Endodermal cell (in vitro differentiated cells): ENCODE measurements around the gene CHRDL2. TPM values are rescaled to one million over a fixed set of nuclear protein-coding genes. Genes with fewer than 3 reads are reported as not detected.

Source experiments
- DNase-seq: peaks from one replicate; pipeline ENCODE4 v3.0.0-alpha.2; 2017
- H3K27ac ChIP-seq: 2 replicates; pipeline ENCODE4 v1.5.1; 2013; ENCODE audit warnings: mild to moderate bottlenecking, low read depth, low read length, moderate library complexity
- H3K27me3 ChIP-seq: 2 replicates; pipeline ENCODE4 v1.6.1; 2013; ENCODE audit warnings: mild to moderate bottlenecking, low read length, moderate library complexity; ENCODE audit not compliant: insufficient read depth, control insufficient read depth, poor library complexity, severe bottlenecking
- H3K36me3 ChIP-seq: 2 replicates; pipeline ENCODE4 v1.7.0; 2013; ENCODE audit warnings: mild to moderate bottlenecking, low read length, moderate library complexity; ENCODE audit not compliant: control insufficient read depth, insufficient read depth
- H3K4me1 ChIP-seq: one replicate; pipeline ENCODE4 v1.7.0; 2013; ENCODE audit warnings: low read length; ENCODE audit not compliant: control insufficient read depth, insufficient read depth
- H3K4me3 ChIP-seq: 2 replicates; pipeline ENCODE4 v1.5.1; 2013; ENCODE audit warnings: mild to moderate bottlenecking, low read length, moderate library complexity
- H3K9ac ChIP-seq: 2 replicates; pipeline ENCODE4 v1.6.1; 2013; ENCODE audit warnings: mild to moderate bottlenecking, low read length, moderate library complexity; ENCODE audit not compliant: poor library complexity, severe bottlenecking; ENCODE audit errors: extremely low read depth
- H3K9me3 ChIP-seq: 2 replicates; pipeline ENCODE4 v1.6.1; 2013; ENCODE audit warnings: mild to moderate bottlenecking, low read length, moderate library complexity; ENCODE audit not compliant: control insufficient read depth
- H3K27ac Mint-ChIP-seq: 2 replicates; pipeline ENCODE4 v1.8.0; 2020; ENCODE audit warnings: mixed read lengths
- H3K27me3 Mint-ChIP-seq: 2 replicates; pipeline ENCODE4 v1.8.0; 2021; ENCODE audit warnings: mild to moderate bottlenecking, mixed read lengths; ENCODE audit not compliant: insufficient read depth
- H3K36me3 Mint-ChIP-seq: 2 replicates; pipeline ENCODE4 v1.8.0; 2020; ENCODE audit warnings: low read depth, mixed read lengths
- H3K4me1 Mint-ChIP-seq: 2 replicates; pipeline ENCODE4 v1.8.0; 2020; ENCODE audit warnings: mixed read lengths
- H3K4me3 Mint-ChIP-seq: 2 replicates; pipeline ENCODE4 v1.8.0; 2020; ENCODE audit warnings: mild to moderate bottlenecking, moderate library complexity, mixed read lengths
- H3K9me3 Mint-ChIP-seq: 2 replicates; pipeline ENCODE4 v1.8.0; 2020; ENCODE audit warnings: mild to moderate bottlenecking, mixed read lengths
- CTCF ChIP-seq: fragments of 200-600 bp; sonication (generic); conservative IDR thresholded peaks from 2 replicates; pipeline ENCODE4 v1.5.0; 2021; ENCODE audit warnings: antibody characterized with exemption, mild to moderate bottlenecking
- WGBS, 2 experiments: methylation state at CpG; one replicate each; pipeline versions ENCODE4 v1.1.5 to v1.1.7; 2013; ENCODE audit warnings: missing lambda C conversion rate in 2 of 2, mixed read lengths in 1 of 2; ENCODE audit not compliant: insufficient coverage in 1 of 2, insufficient read length in 1 of 2; 5-methylcytosine and 5-hydroxymethylcytosine counted together
- total RNA-seq, 2 donors: library from RNA; stranded (reverse); fragmentation: NEBNext Ultra II Directional in 1 of 2; extraction: Animal tissue kit (Norgen Biotek cat#: 25700) in 1 of 2; gene quantifications; 2 replicates in 1 of 2; 3 replicates in 1 of 2; pipeline ENCODE4 v1.2.1, GENCODE V29; 2021

Gene CHRDL2
- total RNA-seq, 2 donors from 2014 or later: 0.44 to 1.2 TPM

- H3K27ac Mint-ChIP-seq: no peak overlapping the region
- peaks cover 42% of the 10 kb centered on the region for H3K36me3 Mint-ChIP-seq
- no peak overlapping the region for H3K4me3 Mint-ChIP-seq
- no peaks in the 10 kb centered on the region for H3K27me3 Mint-ChIP-seq
- no peaks in the 10 kb centered on the region for H3K4me1 Mint-ChIP-seq
- Histone ChIP-seq H3K9me3 (peaks cover 24% of the 10 kb centered on the region), H3K27ac (no peak overlapping the region), H3K36me3 (peaks cover 19% of the 10 kb centered on the region), H3K27me3 (no peaks in the 10 kb centered on the region), H3K4me1 (no peaks in the 10 kb centered on the region), H3K9ac (no peak overlapping the region), H3K4me3 (no peak overlapping the region)
- WGBS, 2 experiments: 93 to 100% methylated on average over 1 to 5 of the region's 5 CpGs
- no peak for DNase-seq
- TF ChIP-seq CTCF: no peak
- H3K9me3 Mint-ChIP-seq: peaks cover 23% of the 10 kb centered on the region
Measured at GRCh38 chr11:74654976-74655375, 76.2 kb downstream of the CHRDL2 start.

GRCh38 chr11:74650498-74650897 lies 80.7 kb downstream of the CHRDL2 start:
- Mint-ChIP-seq H3K4me1 (peaks cover 9% of the 10 kb centered on the region), H3K27me3 (no peaks in the 10 kb centered on the region), H3K4me3 (no peak overlapping the region), H3K27ac (no peak overlapping the region), H3K9me3 (no peaks in the 10 kb centered on the region), H3K36me3 (peaks cover 25% of the 10 kb centered on the region)
- Histone ChIP-seq H3K4me3 (no peak overlapping the region), H3K27ac (no peak overlapping the region), H3K36me3 (peaks cover 23% of the 10 kb centered on the region), H3K9ac (no peak overlapping the region), H3K4me1 (no peaks in the 10 kb centered on the region), H3K9me3 (peaks cover 7% of the 10 kb centered on the region), H3K27me3 (no peaks in the 10 kb centered on the region)
- no peak for TF ChIP-seq CTCF
- no peak for DNase-seq
- 100% methylated on average over 2 of the region's 2 CpGs for WGBS, 2 experiments

- H3K36me3 Mint-ChIP-seq: peaks cover 21% of the 10 kb centered on the region
- 92 to 98% methylated on average over 3 to 4 of the region's 4 CpGs for WGBS, 2 experiments
Measured at GRCh38 chr11:74648894-74649293, 82.3 kb downstream of the CHRDL2 start.

More at GRCh38 chr11:74648894-74649293, 82.3 kb downstream of the CHRDL2 start:
- no peak overlapping the region for H3K4me3 Mint-ChIP-seq
- no peaks in the 10 kb centered on the region for H3K9me3 Mint-ChIP-seq
- DNase-seq: no peak
- no peak overlapping the region for H3K4me3 ChIP-seq
- H3K27me3 Mint-ChIP-seq: no peaks in the 10 kb centered on the region
- no peak for TF ChIP-seq CTCF
- peaks cover 5% of the 10 kb centered on the region for H3K9me3 ChIP-seq
- H3K4me1 ChIP-seq: no peaks in the 10 kb centered on the region
- peaks cover 25% of the 10 kb centered on the region for H3K36me3 ChIP-seq
- H3K27ac ChIP-seq: no peak overlapping the region
- H3K27me3 ChIP-seq: no peaks in the 10 kb centered on the region
- H3K9ac ChIP-seq: no peak overlapping the region
- H3K27ac Mint-ChIP-seq: no peak overlapping the region
- peaks cover 9% of the 10 kb centered on the region for H3K4me1 Mint-ChIP-seq
